HS-27A (cell line): ENCODE data around the gene SLC25A34.

Source experiments
- DNase-seq: peaks from one replicate; pipeline ENCODE4 v3.0.0-alpha.2; 2012; ENCODE audit warnings: low read depth, missing footprints

Gene SLC25A34

DNA sequence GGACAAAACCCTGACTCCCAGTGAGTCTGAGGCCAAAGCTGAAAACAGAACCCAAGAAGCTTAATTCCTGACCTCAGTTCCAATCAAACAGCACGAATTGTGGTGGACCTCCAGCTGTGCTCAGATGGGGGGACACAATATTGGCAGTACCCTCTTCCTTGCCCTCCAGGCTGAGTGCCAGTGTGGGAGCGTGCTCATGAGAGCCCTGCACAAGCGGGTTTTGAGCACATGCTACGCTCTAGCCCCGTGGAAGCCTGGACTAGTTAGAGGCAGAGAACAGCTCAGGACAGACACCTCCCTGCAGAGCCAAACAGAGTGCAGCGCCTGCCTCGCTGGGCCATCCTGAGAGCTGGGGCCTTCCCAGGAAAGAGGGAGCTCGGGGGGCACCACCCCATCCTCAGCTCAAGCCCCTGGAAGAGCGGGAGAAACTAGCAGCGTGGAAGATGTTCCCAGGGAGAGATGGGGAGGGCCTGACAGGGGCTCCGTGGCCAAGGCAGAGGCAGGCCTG is 2.8 kb upstream of the SLC25A34 start:
- DNase-seq, result no peak

DNA sequence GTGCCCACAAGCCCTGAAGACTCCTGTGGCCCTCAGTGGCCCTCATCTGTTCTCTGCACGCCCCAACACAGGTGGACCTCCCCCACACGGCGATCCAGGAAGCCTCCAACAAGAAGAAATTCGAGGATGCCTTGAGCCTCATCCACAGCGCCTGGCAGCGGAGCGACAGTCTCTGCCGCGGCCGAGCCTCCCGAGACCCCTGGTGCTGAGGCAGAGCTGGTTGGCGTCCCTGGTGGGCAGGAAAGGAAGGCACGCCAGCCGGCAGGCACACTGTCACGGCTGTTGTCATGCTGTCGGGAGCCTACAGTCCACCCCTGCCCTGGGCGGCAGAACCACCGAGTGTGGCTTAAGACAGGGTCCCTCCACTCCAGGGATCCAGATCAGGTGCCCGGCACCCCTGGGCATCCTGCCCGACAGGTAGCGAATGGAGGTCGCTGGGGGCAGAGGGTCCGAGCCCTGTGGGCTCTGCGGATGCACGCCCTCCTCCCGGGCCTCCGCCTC is 2.3 kb upstream of the SLC25A34 start:
- DNase-seq, result no peak

DNA sequence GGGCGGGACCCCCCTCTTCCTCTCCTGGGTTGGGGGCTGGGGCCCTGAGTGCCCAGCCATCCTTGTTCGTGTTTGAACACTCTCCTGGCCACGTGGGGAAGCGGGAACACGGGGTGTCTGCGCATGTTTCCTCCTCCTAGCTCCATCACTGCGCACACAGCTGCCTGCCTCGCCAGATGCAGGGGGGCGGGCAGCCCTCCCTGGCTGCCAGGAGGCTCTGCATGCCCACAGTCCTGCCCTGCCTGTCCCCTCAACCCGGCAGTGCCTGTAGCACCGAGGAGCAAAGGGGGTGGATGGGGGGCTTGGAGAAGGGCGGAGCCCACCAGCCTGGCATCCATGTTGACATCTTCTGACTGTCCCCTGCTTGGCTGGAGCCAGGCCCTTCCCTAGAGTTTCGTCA is 1.8 kb upstream of the SLC25A34 start:
- DNase-seq, result no peak

DNA sequence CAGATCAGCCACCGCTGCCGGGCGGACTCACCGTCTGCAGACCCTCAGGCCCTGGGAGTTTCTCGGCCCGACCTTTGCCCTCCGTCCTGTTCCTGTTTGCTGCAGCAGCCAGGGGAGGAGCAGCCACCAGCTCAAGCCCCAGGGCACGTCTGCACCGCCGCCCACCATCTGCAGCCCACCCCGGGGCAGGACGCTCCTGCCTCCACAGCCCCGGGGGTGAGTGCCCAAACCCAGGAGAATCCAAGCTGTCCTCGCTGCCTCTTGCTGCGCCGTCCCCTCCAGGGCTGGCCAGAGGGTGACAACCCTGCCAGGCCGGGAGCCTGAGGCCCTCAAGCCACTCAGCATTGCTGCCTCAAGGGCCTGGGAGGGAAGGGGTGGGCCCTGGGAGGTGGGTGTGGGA is 1.2 kb upstream of the SLC25A34 start:
- no peak for DNase-seq

DNA sequence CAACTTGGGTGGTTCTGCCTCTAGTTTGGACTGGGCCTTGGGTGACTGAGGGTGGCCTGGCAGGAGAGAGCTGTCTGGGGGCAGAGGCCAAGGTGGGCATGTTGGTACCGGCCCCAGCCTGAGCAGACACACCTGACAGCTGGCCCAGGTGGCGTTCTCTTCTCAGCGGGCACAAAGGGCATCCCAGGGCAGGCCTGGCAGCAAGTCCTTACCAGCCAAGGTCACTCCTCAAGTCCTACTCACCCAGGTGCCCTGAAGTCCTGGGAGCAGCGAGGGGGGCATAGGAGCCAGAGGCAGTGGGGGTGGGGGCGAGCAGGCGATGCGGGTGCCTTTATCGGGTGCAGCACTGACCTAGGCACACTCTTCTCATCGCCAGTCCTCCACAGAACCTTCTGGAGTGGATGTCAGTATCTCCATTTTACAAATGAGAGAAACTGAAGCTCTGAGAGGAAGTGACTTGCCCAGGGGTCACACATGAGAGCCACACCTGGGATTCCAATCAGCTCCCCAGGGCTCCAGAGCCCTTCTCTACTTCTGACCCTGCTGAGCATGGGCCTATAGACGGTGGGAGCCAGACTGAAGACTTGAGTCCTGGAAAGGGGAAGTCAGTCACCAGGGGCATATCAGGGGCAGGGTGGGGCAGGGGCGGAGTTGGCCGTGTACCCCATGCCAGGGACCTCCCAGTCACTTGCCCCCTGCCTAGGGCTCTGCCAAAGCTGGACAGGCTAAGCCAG is 587 bp upstream of the SLC25A34 start:
- DNase-seq, result no peak

DNA sequence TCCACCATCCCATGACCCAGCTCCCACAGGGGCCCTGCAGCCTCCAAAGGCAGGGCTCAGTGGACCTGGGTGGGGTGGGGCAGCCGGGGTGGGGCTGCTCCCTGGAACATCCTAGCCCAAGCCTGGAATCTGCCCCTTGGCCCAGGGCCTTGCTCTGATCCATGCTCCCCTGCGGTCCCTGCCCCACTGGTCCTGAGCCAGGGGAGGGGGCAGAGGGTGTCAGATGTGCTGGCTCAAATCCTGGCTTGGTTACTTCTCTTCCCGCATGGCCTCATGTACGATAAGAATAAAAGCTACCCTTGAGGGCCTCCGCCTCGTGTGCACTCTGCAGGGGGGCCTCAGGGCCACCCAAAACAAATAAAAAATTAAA is 819 bp downstream of the SLC25A34 start:
- DNase-seq, result no peak

DNA sequence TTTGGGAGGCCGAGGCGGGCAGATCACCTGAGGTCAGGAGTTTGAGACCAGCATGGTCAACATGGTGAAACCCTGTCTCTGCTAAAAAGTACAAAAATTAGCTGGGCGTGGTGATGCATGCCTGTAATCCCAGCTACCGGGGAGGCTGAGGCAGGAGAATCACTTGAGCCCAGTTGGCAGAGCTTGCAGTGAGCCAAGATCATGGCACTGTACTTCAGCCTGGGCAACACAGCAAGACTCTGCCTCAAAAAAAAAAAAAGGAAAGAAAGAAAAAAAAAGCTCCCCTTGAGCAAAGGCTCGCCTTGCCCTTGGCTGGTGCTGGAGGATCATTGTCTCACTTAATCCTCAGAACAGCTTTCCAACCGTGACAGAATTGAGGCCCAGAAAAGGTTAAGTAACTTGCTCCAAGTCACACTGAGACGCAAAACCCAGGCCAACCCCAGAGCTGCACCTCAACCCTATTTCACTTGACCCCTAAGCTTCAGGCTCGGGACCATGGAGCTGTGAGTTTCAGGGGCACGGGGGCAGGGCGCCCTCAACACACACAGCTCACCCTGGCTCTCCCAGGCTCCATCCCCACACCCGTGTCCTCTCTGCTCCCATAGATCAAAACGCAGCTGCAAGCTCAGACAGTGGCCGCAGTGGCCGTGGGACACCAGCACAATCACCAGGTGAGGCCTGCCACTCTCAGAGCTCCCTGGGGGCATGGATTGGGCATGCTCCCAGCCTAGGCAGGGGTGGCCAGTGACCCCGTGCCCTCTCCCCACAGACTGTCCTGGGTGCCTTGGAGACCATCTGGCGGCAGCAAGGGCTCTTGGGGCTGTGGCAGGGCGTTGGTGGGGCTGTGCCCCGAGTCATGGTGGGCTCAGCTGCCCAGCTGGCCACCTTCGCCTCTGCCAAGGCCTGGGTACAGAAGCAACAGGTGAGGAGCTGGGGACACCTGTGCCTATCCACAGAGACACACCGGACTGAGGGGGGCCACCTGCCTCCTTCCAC is 1.6 kb downstream of the SLC25A34 start:
- DNase-seq, result no peak

DNA sequence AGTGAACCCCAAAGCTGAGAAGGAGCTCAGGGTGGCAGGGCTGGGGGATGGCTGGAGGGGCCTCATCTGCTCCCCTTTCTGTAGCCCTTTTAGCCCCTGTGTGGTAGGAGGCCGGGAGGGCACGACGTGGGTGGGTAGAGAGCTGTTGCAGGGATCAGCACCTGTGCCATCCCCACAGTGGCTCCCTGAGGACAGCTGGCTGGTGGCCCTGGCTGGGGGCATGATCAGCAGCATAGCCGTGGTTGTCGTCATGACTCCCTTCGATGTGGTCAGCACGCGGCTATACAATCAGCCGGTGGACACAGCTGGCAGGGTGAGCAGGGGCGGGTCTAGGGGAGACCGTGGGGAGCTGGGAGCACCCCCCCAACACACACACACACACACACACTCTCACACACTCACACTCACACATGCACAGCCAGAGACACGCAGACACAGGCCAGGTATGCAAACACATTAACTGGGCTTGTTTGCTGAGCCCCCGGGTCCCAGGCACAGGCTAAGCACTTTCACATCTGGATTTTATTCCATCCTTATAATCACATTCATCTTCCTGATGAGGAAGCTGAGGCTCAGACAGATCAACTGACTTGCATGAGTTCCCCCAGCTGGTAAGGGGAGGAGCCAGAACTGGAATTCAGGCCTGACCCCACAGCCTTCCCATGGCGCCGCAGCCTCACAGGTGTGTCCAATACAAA is 2.5 kb downstream of the SLC25A34 start:
- no peak for DNase-seq

DNA sequence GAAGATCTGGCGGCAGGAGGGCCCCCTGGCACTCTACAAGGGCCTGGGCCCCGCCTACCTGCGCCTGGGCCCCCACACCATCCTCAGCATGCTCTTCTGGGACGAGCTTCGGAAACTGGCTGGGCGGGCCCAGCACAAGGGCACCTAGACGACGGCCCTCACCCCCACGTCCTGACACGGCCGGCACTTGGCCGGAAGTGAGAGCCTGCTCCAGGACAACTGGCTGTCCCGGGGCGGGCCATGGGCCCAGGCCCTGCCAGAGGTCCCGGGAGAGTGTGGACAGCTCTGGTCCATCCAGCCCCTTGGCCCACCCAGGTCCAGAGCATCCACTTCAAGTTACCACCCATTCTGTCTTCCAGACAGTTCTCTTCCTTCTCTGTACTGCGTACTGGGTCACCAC is 3.2 kb downstream of the SLC25A34 start:
- DNase-seq, result no peak

DNA sequence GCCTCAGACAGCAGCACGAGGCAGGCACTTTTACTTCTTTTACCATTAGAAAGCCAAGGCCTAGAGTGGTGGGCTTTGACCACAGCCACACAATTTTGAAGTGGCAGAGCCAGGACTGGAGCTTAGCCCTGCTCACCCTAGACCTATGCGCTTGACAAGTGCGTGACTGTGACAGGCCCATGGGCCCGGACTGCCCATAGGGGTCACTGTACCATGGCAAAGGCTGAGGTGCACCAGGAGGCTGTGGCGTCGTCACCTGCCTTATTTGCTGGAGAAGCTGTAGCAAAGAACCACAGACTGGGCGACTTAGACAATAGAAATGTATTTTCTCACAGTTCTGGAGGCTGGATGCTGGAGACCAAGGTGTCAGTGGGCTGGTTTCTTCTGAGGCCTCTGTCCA is 3.7 kb downstream of the SLC25A34 start:
- no peak for DNase-seq

DNA sequence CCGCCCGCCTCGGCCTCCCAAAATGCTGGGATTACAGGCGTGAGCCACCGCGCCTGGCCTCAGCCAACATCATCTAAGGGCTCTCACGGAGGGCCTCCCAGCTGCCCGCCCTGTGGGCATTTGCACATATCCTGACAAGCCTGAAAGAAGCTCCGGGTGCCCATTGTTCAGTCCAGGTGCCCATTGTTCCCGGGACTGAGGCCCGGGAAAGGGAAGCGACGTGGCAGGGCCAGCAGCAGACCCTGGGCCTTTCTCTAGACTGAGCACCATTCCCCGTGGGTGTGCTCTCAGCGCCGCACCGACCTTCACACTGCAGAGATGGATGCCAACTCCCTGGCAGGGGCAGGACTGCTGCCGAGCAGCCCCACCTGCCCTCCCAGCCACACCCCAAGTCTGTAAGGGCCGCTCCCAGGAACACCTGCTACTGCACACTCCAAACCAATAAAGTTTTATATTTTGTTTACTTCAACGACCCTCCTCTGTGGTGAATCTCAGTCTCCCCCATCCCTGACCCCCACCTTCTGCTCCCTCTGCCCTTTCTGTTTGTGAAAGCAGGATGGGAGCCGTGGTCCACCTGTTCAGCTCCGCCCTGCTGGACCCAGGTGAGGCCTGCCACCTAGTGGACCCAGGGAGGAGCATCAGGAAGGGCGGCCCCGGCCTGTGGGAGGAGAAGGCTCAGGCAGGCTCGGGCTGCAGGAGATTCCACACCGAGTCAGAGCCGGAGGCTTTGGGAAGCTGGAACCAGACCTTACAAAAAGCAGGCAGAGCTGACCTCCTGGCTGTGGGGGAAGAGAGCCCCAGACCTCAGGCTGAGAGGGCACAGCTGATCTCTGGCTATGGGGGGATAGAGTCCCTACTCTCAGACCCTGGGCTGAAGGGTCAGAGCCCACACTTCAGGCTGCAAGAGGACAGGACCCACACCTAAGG is 5.1 kb downstream of the SLC25A34 start:
- no peak for DNase-seq

DNA sequence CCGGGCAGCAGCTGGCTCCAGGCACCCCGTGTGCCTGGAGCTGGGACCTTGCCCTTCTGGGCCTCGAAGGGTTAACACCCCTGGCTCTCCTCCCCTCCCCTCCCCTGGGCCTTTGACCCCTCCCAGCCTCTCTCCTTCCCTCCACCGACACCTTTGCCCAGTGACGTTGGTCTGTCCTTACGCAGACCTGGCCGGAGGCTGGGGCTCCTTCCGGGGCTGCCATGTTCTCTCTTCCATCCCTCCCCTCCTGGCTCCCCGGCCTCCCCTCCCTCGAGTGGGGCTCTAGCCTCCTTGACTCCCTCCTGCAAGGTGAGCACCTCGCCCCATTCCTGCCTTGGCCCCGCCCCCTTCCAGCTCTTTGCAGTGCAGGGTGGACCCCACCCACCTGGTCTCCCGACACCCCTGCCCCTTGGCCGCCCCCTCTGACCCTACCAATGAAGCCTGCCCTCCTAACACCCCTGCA is 6.3 kb downstream of the SLC25A34 start, which contains the start of gene TMEM82:
Gene TMEM82, plus strand, starts transcription at position 161 of the 463 bp plus-strand sequence. Its CDS starts 61 bp downstream, at position 222.
- no peak for DNase-seq

DNA sequence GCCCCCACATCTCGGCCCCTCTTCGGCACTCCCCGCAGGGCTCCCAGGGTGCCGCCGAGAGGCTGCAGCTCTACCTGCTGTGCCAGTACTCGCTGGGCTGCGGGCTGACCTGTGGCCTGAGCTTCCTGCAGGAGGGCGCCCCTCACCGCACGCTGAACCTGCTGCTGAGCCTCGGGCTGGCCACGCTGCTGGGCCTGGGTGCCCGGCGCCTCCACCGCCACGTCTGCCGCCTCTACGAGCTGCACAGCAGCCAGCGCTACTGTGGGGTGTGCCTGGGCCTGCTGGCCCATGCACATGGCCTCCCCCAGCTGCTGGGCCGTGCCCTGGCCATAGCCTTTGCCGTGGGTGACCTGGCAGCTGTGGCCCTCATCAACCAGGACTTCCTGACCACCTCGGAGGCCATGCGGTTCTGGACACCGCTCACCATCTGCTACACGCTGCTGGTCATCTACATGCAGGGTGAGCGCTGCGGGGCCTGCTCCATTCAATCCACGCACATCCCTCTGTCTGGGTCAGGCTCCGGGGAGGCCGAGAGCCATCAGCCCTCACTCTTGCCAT is 8.1 kb downstream of the SLC25A34 start:
- DNase-seq, result no peak

DNA sequence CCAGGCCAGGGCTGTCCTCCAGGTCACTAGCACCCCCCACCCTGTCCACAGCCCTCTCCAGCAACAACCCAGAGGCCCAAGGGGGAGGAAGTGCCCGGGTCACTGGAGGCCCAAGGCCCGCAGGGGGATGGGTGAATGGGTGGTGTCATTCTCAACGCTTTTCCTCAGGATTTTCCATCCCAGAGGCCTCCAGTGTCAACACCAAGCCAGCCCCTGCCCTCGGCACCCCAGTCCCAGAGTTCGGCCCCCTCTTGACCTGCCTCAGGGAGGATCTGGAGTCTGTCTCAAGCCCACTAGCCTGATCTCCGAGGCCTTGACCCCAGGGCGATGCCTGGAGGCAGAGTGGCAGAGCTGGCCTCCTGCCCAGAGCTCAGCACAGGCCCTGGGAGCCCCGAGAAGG is 11.3 kb downstream of the SLC25A34 start:
- DNase-seq, result no peak

DNA sequence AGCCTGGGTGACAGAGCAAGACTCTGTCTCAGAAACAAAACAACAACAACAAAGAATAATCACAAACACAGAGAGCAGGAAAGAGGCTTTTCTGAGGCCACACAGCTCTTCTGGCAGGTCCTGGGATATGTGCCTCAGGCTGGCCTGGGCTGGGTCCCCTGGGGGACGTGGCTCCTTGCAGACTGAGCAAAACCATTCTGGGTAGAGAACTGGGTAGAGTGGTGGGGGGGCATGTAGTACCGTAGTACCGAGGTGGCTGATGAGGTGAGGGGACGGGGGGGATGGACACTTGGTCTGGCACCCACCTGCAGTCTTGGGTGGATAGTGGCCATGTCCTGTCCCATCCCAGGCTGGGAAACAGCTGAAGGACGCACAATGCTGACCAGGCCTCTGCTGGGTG is 12.2 kb downstream of the SLC25A34 start:
- DNase-seq, result no peak

DNA sequence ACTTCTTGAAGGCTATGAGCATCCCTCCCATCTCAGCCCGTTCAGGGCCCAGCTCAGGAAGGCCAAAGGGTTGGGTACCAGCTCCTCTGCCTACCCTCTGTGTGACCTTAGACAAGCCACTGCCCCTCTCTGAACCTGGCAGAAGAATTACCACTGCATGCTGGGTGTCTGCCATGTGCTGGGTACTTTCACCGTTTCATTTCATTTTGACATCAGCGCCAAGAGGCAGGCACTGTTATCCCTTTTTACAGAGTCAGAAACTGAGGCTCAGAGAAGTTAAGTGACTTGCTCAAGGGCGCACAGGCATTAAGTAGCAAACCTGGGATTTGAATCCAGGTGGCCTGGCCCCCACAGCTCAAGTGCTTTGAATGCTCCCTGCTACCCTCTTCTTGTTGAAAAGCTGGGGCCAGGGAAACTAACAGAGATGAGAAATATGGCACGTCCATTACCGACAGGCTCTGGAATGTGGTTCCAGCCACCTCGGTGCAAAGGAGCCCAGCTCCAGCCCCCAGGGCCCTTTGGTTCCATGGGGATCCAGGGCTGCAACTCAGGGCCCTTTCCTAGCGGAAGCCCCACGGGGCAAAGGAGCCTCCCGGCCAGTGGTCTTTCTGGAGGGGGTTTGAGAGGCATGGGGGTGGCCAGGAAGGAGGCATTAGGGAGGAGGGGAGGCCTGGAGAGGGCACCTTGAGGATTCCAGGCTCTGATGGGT is 12.8 kb downstream of the SLC25A34 start:
- DNase-seq, result no peak

DNA sequence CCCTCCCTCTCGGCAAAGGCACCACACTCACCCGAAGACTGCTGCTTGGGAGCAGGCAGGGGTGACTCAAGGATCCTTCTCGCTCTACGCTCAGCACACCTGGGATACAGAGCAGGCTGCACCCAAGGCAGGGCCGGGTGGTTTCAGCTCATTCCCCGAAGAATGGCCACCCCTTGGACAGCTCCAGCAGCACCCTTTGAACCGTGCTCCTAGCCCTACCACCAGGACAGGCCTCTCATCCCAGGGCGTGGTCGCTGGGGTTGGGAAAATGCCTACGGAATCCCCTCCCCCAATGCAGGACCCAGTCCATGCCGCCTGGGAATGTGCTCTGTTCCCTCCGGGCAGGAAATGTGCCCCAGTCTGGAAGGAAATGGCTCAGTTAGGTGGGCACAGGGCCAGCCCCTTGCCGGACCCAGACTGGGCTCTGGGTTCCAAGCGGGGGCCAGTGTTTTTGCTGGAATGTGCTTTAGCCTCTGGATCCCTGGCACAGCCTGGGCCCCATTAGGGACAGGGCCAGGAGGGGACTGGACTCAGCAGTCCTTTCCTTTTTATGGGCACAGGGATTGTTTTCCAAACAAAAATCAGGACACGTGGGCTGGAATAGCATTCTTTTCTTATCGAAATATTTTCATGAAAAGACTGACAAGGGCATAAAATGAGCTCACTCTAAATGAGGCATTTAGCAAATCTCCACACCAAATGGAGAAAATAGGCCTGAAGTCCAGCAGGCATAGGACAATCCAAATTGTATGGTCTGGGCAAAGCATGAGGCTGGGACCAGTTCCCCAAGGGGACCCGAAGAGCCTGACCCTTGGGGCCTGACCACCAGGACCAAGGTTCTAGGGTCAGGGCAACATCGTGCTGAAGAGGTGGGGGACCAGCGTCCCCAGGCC is 13.6 kb downstream of the SLC25A34 start:
- no peak for DNase-seq

DNA sequence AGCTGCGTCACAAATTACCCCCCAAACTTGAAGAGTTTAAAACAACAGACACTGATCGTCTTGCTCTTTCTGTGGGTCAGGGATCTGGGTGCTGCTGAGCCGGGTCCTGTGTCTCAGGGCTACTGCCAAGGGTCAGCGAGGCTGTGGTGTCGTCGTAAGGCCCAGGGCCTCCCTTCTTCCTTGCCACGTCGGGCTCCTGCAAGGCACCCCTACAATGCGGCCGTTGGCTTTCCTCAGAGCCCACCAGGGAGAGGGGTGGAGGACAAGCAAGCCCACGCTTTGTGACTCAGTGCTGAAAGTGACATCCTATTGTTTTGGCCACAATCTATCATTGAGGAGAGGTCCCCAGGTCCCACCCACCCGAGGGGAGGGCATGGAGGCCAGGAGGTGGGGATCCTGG is 14.9 kb downstream of the SLC25A34 start:
- DNase-seq, result no peak

DNA sequence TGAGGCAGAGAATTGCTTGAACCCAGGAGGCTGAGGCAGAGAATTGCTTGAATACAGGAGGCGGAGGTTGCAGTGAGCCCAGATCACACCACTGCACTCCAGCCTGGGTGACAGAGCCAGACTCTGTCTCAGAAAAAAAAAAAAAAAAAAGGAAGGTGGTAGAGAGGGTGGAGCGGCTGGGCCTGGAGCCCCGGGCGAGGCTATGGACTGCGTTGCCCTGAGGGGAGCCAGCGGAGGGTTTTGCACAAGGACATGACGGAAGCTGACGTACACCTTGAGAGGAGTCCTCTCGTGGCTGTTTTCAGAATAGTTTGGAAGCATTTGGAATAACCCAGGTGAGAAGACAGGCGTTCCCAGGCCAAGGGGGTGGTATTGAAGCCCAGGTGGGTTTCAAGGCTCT is 15.7 kb downstream of the SLC25A34 start:
- DNase-seq, result no peak
